ACHN (cell line): Measurements from ENCODE around the gene BTRC.
A peak's percentile ranks its signal among the peaks of the same experiment; 100 is the strongest.
"Not testable (repeated sequence)": the region's sequence is repeated elsewhere in the genome, so short reads cannot be mapped to it uniquely, and the experiment has no call there.

ENCODE experiments used
- DNase-seq: peaks from one replicate; pipeline ENCODE4 v3.0.0-alpha.2; 2015
- in situ Hi-C: cut with HindIII; loops from 2 replicates; pipeline ENCODE4 v1.10.0; 2017; ENCODE audit warnings: low sequenced_read_pairs, low pct_ligation_motif_present, low pct_unique_long_range_greater_than_20kb

Gene BTRC

DNA sequence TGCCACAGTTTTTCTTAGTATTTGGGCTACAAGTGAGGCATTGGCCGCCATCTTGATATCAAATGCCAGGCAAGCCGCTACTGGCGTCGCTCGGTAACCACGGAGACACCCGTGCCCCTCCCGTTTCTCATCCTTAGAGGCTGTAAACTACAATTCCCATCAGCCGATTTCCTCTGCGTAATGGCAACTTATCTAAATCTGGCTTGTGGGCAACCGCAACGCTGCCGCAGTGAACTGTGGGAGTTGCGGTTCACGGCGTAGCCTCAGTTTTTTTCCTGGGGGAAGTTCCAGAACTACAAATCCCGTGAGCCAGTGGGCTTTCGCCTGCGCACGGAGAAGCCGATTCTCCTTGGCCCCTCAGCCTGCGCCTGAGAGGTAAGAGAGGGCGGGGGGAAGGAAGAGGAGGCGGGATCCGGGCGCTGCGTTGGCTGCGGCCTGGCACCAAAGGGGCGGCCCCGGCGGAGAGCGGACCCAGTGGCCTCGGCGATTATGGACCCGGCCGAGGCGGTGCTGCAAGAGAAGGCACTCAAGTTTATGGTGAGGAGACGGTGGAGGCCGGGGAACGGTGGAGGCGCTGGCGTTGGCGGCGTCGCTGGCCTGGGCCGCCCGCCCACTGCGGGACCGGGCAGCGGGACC, at the start of gene BTRC:
TSS of gene BTRC (plus strand) at position 474 of the 636 bp plus-strand sequence. CDS start at position 490, 16 bp downstream.
- in situ Hi-C loops, result no loop called here
- peak; percentile 100 for DNase-seq

DNA sequence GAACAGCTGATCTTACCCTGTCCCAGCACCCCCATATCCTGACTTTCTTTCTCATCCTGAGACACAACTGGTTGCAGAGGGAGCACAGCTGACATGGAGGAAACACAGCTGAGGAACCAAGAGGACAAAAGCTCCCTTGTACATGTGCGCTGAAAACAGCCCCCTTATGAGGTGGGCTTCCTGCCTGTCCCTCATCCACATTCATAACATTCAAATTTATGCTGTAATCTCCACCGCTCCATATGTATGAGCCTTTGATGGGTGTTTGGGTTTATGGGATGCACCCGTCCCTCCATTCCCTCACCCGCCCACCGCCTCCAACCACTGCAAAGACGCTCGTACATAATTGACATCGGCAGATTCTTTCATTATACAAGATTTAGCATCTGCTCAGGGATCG, 49.6 kb upstream of the BTRC start:
- DNase-seq, result no peak
- in situ Hi-C loops, result no loop called here

DNA sequence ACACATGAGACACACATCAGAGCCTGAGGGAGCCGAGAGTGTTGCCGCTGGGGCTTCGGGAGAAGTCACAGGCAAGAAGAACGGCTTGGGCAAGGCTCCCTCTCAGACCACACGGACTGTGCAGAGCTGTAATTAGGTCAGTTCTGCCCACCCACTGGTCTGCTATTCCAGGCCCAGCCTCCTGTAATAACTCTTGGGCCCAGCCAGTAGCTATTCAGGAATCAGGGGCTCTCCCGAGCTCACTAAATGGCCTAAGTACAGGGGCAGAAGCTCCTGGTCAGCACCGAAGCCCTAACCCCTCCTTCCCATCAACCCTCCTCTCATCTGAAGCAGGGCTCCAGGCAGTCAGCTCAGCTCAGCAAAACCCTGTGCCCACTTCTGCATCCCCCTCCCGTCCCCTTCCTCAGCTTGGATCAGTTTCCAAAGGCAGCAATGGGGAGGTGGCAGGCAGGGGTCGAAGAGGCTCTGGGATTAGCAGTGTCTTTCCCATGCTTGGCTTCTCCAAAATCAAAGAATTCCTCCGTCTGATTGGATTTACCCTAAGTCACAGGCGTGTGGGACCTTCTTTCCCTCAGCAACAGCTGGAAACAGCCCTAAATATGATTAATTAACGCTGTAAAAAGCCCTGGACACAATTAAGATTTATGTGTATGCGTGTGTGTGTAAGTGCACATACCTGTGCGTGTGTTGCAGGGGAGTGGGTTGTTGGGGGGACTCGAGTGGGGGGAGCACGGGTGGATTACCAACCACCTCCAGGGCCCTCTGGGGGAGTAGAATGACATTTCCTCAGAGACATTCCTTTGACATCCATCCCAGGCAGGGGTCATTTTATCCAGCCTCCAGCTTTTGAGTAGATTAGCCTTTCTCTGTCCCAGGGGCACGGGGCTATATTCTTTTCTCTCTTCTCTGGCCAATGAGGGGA, 48.4 kb upstream of the BTRC start:
- in situ Hi-C loops, result no loop called here
- DNase-seq, result no peak

DNA sequence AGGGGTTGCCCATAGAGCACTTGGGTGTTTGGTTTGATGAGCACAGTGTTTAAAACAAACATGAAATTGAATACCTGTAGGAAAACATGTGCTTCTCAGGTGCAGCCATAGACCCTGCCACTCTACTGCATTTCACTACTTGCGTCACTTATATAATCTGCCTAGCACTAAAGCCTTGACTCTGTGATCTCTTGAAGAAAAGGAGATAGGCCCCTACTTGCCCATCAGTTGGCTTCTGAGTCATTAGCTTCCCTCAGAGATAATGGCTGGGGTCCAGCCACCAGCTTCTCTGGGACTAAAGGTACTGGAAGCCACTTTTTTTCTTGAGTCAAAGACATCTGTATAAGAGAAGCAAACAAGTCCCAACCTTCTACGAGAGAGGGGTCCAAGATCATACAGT, 45.9 kb upstream of the BTRC start:
- no peak for DNase-seq
- in situ Hi-C loops, result no loop called here

DNA sequence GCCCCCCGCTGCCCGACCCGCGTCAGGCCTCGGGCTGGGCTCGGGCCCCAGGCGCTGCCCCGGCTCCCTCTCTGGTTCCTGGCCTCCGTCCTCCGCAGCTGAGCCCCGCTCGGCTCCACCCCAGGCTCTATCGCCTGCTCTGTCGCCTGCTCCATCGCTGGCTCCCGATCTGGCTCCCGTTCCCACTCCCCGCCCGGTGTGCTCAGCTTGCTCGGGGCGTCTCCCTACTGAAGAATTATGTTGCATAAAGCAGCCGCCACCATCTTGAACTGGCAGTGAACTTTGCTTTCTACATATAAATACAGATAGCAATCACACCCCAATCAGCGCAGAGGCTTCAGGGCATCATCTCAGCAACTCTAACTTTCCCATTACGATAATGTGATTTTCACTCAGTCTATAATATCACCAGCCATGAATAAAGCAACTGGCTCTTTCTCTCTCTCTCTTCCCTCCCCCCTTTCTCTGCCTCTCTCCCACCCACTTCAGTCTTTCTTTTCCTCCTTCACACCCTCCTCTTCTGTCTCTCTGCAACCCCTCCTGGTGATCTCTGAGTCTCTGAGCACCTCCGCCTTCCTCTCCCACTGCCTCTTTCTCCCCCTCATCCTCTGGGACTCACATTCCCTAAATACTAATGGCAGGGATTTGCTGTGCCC, 43.3 kb upstream of the BTRC start:
- in situ Hi-C loops, result no loop called here
- no peak for DNase-seq

DNA sequence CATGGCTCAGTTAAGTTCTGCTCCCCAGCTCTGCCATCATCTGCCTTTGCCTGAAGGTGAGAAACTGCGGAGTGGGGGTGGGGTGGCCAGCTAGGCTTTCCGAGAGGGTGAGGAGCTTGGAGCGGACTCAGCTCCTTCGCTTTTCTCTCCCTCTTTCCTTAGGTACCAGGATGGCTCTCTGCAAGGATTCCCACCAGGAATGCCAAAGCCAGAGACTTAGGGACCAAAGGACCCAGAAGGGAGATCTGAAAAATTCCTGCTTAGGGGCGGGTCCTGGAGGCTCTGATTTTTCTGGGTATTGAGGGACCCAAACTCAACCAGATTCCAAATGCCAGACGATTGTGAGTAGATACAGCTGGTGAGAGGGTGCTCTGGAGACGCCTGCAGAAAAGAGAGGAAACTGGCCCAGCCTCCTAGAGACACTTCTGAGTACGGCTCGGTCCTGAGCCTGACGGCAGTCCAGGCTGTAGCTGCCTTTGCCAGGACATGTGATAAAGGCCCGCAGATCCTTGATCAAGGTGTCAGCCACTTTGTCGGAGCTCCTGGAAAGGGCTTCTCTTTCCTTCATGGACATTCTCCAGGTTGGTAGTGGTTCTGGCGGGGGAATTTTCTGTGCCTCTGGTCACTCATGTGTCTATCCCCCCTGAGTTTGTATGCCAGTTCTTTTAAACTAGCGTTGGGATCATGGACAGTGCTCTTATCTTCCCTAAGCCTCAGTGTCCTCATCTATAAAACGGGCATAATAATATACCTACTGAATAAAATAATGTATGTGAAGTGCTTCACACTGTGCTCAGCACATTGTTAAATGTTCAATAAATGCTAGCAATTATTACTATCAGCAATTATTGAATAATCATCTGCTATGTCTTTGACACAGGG, 42.5 kb upstream of the BTRC start:
- in situ Hi-C loops, result no loop called here
- DNase-seq, result no peak

DNA sequence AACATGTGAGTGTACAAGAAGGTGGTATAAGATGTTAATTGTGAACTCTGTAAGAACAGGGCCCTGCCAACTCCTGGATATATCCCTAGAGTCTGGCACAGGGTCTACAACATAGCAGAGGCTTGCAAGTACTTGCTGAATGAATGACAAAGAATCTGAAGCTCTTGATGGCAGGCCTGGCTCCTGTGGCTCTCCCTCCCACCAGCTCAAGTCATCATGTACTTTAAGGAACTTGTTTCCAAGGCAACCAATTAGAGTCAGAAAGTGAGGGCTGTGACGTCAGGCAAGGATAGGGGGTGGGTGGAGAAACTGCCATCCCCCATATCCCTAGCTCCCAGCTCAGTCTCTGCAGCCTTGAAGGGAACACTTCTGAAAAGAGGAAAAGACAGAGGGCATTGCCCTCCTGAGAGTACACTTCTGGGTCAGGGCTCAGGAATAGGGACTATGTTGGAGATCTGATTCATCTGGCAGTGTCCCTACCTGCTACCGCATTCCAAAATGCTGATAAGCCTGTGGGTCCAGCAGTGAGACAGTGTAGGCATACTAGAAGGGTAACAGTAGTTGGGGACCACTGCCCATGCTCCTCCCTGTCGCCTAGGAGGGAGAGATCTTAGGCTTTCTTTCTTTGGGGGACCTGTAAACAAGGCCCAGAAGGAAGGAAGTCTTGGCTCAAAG, 34.6 kb upstream of the BTRC start:
- in situ Hi-C loops, result no loop called here
- no peak for DNase-seq

DNA sequence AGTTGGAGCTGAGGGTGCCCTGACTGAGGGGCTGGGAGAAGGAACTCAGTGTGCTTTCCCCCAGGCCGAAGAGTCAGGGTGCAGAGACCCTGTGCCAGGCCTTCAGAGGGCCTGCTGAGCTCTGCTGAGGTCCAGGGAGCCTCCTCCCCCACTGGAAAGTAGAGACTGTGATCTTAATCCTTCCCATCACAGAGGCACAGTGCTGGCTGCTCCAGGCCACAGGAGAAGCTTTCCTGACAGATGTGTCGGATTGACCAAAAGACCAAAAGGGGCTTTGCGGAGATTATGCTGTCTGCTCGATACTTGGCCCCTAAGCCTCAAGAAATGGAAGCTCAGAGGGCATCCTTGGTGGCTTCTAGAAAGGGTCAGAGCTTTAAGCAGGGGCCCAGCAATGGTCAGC, 32.9 kb upstream of the BTRC start:
- in situ Hi-C loops, result no loop called here
- no peak for DNase-seq

DNA sequence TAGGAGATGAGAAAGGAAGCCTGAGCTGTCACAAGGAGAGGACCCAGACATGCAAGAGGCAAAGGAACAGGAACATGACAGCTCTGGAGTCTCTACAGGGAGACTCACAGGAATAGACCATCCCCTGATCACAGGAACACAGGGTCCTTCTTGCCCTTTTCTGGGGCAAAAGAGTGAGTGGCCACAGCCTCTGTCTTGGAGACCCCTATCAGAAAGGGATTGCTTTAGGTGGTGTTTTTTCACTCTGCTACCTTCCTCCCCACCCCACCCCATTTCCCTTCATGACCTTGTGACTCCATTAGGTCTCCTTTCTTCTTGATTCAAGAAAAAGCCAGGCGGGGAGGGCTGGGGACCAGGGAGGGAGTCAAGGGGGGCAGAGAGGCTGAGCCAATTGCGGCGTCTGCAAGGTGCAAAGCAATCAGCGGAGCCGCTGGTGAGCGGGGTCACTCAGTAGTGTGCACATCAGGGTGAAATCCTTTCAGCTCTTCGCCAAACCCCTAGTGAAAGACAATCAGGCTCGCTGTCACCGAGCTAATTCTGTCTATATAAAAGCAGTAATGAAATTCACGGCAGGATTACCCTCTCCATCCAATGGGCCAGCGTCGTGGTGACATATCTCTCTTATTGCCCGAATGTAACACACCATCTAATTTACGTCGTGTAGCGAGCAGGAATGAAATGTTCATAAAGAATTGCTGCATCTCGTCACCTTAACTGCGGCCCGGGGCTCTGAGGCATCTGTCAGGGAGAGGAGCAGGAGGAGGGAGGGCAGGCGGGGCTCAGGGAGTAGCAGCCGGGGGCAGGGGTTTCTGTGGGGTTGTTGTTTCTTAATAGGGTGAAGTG, 31.5 kb upstream of the BTRC start:
- in situ Hi-C loops, result no loop called here

DNA sequence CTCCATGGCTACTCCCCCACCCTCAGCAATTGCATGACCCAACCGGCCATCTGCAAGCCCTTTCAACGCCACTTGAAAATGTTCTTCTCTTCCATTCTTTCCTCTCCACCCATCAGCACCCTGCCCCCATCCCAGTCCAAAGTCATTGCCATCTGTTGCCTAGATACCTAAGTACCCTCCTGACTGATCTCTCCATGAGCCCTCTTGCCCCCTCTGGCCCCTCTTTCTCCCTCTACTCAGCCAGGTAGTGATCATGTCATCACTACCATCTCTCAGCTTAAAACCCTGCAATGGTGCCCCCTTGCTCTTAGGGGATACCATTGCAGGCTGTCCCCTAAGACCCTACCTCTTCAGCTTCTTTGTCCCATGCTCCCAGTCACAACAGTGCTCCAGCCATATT, 30.5 kb upstream of the BTRC start:
- DNase-seq, result no peak
- in situ Hi-C loops, result no loop called here

More for the DNA sequence above, 31.5 kb upstream of the BTRC start:
- DNase-seq, result no peak

DNA sequence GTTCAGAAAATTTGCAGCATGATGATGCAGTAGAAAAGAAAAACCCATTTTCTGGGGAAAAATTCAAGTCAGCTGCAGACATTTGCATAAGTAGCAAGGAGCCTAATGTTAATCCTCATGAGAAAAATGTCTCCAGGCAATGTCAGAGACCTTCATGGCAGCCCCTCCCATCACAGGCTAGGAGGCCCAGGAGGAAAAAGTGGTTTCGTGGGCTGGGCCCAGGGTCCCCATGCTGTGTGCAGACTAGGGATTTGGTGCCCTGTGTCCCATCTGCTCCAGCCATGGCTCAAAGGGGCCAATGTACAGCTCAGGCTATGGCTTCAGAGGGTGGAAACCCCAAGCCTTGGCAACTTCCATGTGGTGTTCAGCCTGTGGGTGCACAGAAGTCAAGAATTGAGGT, 26.5 kb upstream of the BTRC start:
- DNase-seq, in situ Hi-C loops: not testable (repeated sequence)

DNA sequence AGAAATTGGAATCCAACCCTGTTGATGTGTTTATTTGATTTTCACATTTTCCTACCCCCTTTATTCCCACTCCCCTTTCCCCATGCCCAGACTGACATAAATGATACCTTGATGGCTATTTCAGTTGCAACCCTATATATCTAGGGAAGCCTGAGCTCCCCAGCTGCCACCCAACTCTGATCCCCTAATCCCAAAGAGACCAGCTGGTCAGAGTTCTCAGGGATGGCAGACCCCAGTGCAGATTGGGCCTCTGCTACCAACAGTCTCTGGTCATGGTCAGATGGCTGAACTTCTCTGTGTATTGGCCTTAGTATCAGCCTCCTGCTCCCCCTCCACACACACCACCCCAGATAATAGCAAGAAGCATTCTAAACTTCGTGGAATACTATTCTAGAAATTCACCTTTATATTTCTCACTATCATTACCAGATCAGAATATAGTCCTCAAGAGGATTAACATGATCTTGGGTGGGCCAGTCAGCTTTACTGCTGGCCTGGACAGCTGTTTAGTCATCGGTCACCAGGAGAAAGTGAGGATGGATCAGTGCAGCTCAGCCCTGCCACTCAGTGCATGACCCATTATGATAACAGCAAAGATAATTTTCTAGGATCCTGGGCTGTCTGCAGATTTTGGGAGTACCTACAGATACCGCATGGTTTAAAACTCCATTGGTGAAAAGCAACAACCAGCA, 24.5 kb upstream of the BTRC start:
- in situ Hi-C loops, result no loop called here
- DNase-seq, result no peak

DNA sequence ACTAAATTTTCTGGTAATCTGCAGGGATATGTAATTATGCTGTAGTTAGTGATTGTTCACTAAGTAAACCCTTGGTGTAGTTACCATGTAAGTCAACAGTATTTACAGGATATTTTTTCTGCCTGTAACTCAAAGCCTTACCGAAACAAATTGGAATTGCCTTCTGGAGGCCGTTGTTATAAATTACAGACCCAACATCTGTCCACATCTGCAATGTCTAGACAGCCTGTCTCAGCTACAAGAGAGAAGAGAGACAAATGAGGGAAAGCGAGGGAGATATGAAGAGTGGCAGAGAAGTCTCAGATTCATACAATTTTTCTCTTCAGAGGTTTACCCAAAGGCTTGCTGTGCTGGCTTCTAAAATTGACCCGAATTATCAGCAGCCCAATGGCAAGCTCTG, 23.7 kb upstream of the BTRC start:
- in situ Hi-C loops, result no loop called here
- DNase-seq, result no peak

DNA sequence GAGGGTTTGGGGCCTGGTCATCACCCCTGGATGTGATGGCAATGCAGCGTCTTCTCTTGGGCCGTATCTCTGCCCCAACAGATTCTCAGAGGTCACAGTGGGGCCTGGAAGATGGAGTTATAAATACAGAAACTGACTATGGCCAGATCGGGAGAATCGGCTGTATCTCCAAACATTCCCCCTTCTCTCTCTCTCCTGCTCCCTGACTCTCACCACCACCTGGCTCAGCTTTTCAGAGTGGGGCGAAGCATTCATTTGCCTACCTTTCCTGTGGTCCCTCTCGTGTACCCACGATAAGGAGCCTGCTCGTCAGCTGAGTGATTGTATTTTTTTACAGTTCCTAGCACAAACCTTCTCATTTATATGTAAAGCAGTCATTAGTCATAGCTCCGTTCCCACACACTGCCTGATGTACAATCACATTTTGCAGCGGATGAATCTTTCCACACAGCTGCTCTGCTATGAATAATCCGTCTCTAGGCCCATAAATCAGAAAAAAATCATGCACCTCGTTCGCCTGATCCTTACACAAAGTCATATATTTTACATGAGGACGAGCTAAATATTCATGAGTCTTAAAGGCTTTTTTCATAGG, 23.2 kb upstream of the BTRC start:
- in situ Hi-C loops, result no loop called here
- DNase-seq, result no peak

DNA sequence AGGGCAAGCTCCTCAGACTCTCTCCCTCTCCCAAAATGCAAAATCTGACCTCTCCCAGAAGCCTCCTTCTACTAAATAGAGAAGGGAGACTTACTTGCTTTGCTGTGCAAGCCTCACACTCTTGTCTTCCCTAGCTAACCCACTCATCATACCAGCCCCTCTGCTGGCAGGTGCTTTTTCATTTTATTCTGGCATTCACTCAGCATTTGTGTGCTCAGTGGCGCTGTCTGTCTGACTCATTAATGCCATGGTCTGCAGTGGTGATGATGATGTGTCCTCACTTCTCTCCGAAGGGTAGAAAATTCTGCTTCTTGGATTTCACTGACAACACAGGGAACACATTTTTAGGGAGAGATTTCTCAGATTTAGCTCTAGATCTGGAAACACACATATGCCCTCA, 22.0 kb upstream of the BTRC start:
- in situ Hi-C loops, result no loop called here
- no peak for DNase-seq

DNA sequence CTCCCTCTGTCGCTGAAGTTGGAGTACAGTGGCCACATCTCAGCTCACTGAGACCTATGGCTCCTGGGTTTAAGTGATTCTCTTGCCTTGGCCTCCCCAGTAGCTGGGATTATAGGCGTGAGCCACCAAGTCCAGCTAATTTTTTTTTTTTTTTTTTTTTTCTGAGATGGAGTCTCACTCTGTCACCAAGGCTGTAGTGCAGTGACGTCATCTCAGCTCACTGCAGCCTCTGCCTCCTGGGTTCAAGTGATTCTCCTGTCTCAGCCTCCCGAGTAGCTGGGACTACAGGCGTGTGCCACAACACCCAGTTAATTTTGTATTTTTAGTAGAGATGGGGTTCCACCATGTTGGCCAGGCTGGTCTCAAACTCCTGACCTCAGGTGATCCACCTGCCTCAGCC, 19.7 kb upstream of the BTRC start:
- DNase-seq, in situ Hi-C loops: not testable (repeated sequence)
